ENCODE results near the gene LRPAP1.
"Not testable (repeated sequence)": the region's sequence is repeated elsewhere in the genome, so short reads cannot be mapped to it uniquely, and the experiment has no call there.

The LRPAP1 gene

DNA sequence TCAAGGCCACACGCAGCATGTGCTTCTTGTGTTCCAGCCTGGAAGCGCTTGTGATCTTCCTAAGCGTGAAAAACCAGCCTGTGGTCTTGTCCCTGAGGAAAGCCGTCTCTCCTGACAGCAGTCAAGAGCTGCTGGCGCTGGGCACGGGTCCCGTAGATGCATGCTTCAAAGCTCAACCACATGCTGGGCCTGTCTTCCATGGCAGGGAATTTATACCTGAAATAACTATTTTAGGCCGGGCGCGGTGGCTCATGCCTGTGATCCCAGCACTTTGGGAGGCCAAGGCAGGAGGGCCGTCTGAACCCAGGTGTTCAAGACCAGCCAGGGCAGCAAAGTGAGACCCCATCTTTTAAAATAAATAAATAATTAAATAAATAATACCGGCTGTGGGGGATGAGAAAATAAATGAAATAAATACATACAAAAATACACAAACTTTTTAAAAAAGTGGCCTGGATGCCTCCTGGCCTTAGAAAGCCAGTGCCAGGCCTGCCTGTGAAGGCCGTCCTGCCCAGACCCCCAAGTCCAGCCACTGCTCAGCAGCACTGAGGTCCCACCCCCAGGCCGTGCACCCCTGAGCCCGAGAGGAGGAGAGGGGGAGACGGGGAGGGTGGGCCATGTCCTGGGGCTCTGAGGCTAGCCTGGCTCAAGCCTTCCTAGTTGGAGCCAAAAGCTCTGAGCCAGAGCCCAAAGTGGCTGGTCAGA is 10.4 kb downstream of the LRPAP1 start:
- DNase-seq (ENCODE audit: extremely low spot score, insufficient read length, low read depth), result no peak
- no peak for FAIRE-seq

DNA sequence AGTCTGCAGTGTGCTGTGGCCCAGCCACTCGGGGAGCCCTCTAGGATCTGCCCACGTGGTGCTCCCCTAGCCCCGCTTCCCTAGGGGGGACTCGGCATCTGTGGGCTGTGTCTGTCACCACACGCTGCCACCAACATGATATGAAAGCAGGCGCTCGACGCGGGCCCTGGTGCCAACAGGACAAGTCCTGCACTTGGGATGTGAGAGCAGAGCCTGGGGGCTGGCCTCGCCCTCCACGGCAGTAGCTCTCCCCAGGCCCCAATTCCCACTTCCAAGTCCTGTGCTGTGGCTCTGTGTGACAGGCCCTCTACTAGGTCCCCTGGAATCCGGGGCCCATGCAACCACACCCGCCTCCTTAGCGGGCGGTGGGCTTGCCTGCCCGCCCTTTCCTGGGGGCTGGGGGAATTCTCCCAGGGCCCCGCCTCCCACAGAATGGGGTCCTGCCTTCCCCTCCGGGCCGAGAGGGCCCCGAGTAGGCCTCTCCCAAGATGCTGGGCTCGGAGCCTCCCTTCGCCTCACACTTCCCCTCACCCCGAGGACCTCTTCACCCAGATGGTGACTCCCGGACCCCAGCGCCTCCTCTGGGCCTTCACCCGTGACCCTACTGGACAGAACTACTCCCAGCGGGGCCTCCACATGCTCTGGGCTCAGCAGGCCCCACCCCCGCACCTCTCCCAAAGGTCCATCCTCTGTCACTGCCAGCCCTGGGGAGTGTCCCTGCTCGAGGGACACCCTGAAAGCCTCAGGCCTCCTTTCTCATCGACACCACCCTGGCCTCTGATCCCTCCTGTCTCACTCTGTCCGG is 11.2 kb downstream of the LRPAP1 start:
- DNase-seq (ENCODE audit: extremely low spot score, insufficient read length, low read depth), result no peak
- FAIRE-seq, result no peak

DNA sequence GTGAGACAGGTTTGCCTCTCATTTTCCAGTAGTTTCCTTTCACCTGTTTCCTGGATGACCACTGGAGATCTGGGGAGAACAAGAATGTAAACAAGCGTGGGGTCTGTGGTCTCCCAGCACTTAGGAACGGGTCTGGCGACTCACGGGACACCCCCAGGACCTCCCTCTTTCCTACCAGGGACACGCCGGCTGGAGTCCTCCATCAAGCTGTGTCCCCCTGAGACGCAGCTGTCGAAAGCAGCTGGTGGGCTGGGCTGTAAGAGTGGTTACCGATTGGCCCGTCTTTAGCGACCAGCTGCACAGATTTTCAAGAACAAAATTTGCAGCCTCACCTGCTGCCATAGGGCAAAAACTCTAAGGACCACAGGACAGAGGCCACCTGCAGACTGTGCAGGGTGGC is 11.9 kb downstream of the LRPAP1 start:
- no peak for DNase-seq (ENCODE audit: extremely low spot score, insufficient read length, low read depth)
- no peak for FAIRE-seq

DNA sequence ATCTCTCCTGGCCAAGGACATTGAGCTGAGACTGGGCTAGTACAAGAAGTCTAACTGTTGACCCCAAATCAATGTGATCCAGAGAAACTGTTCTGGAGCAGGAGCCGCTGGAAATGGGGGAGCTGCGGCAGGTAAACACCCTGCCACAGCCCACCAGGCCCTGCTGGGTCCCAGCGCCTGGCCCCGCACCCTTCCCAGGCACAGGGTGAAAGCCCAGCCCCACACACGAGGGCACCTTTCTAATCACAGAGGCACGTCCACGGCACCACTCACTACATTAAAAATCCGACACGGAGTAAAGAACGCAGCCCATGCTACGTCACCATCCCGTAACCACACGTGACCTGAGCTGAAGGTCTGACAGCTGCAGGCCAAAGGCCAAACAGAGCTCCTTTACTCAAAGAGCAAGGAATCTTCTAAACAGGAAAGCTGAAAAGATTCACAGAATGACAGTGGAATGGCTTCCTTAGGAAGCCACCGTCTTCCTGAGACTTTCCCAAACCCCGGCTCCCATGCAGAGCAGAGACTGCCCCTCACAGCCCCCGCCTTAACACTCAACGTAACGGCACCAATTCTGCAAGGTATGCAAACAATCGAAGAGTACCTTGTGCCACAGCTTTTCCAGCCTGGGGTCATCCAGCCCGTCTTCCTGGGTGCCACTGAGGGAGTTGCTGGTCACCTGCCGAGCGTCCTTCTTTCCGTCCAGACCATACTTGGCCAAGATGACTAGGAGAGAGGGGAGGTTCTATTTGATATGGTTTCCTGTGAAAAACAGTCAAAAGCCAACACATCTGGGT is 12.6 kb downstream of the LRPAP1 start:
- FAIRE-seq (no peak), DNase-seq (ENCODE audit: extremely low spot score, insufficient read length, low read depth) (no peak)

DNA sequence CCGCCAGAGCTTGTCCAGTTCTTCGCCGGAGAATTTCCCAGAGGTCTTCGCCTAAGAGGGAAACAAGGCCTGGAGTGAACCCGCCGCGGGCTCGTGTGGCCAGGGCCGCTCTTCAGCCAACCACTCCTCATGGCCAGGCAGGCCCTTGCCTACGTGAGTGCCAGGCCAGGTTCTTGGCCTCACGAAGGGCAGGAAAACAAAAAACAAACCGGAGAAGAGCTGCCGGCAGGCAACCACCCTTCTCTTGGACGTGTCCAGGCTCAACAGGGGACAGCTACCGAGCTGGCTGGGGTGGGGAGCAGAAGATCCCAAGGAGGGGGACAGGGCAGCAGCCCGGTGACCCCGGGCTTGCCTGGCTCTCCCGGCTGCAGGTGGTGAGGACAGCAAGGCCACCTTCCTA is 13.3 kb downstream of the LRPAP1 start:
- DNase-seq (ENCODE audit: extremely low spot score, insufficient read length, low read depth), result no peak
- FAIRE-seq, result no peak

DNA sequence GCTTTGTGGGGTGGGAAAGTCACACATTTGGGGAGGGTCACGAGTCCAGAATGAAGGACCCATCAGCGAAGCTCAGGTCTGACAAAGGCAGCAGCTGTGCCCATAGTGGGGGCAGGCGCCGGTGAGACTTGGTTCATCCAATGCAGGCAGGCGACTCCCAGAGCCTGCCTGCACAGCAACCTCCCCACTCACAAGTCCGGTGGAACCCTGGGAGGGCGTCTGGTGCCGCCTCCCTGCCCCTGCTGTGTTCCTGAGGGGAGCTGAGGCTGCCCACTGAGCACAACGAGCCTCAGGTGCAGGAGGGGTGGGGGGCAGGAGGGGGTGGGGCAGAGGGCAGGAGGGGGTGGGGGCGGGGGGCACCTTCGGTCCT is 13.7 kb downstream of the LRPAP1 start:
- DNase-seq (ENCODE audit: extremely low spot score, insufficient read length, low read depth), result no peak
- no peak for FAIRE-seq

DNA sequence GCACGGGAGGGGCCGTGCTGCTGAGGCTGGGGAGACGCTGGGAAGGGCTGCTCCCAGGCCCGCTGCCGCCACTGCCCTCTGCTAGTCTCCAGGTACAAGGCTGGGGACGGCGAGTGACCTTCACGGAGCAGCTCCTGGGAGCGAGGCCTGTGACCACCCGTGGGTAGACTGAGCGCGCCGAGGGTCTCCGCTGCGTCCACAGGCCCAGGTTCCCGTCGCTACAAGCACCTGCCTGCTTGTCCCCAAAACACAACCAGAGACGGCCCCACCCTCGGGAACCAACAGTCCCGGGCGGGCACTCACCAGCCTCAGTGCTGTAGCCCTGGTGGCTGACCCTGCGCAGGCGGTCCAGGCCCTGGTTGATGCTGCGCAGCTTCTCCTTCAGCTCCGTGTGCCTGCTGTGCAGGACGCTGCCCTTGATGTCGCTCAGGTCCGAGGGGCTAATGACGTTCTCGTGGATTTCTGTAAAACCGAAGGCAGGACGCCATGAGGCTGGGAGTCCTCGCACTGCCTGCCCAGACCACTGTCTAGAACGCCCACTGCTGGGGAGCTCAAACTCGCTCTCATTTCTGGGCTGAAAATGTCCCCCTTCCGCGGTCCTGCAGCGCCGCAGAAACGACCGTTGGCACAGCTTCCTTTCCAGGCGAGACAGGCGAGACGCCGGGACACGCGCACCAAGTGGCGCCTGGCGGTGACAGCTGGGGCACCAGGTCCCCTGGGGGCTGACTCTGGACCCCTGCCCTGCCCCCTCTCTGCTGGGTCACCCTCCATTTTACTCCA is 14.3 kb downstream of the LRPAP1 start:
- no peak for DNase-seq (ENCODE audit: extremely low spot score, insufficient read length, low read depth)
- no peak for FAIRE-seq

DNA sequence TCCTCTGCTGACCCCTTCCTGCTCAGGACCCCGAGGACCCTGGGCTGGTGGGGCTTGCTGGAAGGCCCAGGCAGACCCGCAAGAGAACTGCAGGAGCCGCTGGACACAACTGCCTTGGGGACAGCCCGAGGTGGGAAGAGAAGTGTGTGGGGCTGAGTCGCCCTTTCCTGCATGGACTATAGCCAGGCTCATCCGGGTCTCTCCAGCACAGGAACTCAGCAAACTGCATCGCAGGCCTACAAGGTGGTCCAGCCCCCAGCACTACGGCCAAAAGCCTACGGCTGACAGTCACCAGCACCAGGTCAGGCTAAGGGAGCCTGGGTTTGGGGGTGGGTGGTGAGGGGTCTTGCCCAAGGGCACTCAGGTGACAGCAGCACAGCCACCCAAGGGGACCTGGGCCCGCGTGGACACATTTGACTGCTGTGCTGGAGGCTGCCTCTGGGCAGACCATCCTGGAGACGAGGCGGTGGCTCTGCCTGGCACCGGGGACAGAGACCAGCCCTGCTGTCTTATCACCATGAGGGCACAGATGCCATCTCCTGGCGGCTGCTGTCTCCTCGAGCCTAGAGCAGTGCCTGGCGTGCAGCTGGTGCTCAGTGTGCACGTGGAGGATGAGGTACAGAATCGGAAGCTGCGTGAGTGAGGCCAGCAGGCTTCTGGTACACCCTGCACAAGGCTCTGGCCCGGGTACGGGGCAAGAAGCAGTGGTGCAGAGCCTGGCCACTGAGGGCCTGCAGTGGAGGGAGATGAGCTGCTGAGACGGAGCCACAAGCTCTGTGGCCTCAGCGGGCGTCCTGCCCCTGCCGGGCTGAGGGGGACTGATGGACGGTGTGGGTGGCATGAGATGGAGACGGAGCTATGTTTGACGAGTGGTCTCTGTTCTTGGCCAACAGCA is 15.1 kb downstream of the LRPAP1 start:
- FAIRE-seq, result no peak
- DNase-seq (ENCODE audit: extremely low spot score, insufficient read length, low read depth), result no peak

DNA sequence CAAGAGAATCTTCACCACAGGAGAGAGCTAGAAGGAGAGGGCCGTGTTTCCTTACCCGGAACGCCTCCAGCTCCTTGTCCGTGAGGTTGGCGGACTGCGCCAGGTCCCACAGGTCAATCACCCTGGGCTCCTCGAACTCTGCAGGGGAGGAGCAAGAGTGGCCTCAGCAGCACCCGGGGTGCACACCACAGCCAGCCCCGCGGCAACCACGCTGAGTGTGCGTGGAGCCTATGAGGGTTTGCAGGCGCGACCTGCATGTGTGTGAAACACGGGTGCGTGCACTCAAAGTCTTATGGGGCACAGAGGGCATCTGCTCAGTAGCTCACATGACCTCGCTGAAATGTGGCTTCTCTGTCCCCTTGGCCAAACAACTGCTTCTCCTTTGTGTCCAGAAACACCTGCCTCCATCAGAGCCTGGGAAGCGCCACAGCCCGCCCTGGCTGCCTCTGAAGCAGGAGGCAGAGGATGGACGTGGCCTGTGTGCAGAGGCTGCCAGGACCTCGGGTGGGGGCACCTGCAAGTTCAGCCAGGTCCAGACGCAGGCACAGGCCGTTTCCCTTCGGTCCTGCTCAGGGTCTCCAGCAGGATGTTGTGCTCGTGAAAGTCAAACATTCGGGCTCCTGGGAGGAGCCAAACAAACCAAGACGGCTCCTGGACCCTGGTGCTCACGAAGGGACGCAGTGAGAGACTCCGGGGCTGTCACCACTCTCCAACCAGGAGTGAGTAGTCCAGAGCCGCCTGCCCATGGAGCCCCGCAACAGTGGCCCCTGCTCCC is 16.0 kb downstream of the LRPAP1 start:
- DNase-seq (ENCODE audit: extremely low spot score, insufficient read length, low read depth) (no peak), FAIRE-seq (no peak)

DNA sequence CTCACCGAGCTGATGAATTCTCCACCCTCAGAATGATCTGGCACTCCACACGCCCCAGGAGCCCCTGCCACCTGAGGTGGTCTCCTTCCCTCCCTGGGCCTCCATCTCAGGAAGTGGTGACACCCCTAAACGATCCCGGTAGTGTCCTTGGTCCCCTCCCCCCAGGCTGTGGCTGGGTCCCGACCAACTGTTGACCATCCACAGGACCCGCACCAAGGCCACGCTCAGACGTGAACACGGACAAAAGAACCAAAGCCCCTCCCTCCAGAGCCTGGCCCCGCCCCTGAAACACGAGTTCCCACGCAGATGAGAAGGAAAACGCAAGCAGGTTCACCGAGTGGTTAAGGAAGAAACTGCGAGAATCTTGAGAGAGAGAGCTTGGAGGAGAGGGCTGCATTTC is 16.6 kb downstream of the LRPAP1 start:
- no peak for FAIRE-seq
- no peak for DNase-seq (ENCODE audit: extremely low spot score, insufficient read length, low read depth)

DNA sequence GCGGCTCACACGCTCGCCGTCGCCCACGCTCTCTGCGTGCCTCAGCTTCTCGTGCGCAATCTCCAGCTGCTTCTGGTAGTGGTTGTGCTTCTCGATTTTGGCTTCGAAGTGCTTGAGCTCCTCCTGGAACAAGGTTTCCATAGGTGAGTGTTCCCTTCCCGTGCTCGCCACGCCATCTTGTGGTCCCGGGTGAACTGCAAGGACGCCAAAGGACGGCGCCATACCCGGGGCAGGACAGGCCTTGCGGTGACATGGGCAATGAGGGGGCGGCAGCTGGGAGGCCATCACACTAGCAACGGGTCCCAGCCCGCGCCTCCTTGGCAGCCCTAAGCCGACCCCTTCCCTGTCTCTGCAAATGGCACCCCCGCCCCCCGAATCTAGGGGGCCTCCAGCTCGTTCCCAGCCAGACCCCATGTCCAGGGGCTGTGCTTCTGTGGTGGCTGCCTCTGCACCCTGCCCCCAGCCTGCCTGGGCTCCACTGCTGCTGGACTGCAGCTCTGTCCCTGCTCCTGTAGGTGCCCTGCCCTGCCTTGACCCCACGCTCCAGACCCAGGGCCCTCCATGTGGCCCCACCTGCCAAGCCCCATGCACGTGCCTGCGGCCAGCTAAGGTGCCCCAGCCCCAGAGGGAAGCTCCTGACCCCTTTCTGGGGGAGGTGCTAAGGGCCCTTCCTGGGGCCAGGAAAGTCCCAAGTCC is 17.3 kb downstream of the LRPAP1 start:
- FAIRE-seq (no peak), DNase-seq (ENCODE audit: extremely low spot score, insufficient read length, low read depth) (no peak)

DNA sequence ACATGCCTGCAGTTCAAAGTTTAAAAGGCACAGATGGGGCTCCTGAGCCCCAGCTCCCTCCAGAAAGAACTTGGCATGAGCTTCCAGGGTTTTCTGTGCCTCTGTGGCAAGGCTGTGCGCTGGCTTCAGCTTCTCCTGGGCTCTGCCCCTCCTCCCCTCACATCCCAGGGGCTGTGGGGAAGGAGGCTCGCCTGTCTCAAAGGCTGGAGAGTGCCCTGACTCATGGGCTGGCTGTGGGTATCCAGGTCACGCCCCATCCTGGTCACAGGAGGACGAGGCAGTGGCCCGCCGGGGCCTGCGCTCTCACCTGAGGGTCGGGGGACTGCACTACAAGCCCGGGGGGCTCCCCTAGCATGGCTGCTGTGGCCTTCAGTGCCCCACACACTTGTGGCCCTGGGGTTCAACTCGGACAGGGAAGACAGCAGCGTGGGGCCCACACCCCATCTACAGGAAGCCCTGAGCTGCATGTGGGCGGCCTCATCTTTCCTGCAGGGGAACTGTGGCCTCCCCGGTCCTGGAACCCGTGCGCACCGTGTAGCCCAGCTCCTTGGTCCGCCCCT is 17.9 kb downstream of the LRPAP1 start:
- FAIRE-seq (no peak), DNase-seq (ENCODE audit: extremely low spot score, insufficient read length, low read depth) (no peak)

DNA sequence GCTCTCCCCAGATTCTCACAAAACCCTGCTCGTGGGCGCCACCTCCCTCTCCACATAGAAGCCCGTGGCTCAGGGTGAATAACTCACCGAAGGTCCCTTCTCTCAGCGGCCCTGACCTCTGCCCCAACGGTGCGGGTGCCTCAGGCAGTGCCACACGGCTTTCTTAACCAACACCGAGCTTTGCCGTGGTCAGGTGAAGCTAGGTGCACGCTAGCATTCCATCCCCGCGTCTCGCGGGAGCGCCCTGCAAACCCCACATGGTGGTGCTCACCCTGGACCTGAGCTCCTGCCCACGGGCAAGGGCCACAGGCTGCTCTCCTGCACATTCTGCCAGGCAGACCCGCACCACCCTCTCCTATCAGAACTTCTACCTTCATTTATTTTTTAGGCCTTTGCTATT is 18.4 kb downstream of the LRPAP1 start:
- no peak for FAIRE-seq
- no peak for DNase-seq (ENCODE audit: extremely low spot score, insufficient read length, low read depth)

DNA sequence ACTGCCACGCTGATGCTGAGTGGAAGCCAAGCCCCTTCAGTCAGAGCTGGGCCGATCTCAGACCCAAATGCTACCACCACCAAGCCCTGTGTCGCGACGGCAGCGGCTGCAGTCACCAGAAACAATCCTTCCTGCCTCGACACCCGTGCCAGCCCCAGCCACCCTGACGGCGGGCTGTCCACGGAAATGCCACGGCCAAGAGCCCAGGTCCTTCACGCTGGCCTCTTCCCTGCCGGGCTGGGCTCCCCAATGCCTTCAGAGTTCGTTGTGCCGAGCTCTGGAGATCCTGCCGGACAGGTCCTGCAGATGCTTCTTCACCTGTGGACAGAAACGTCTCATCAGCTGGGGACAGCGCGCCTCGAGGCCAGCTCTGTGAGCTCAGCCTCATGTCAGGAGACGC is 19.5 kb downstream of the LRPAP1 start:
- FAIRE-seq, result no peak

DNA sequence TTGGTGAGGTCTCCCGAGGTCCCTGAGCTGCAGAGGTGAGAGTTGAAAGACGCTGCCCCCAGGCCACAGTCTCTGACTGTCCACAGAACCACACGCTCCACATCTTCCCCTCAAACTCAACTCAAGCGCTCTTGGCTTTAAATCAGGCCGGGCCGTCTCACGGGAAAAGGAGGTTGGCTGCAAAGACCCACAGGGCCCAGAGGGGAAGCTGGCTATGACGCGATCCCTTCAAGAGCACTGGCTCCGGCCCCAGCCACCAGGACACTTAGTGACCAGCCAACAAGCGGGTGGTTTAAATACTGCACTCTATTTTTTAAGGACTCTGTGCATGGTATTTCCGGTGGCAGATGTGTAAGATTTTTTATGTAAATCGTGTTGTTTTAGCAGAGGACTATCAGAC is 19.9 kb downstream of the LRPAP1 start:
- FAIRE-seq (no peak), DNase-seq (ENCODE audit: extremely low spot score, insufficient read length, low read depth) (no peak)

More for the DNA sequence above, 19.5 kb downstream of the LRPAP1 start:
- DNase-seq (ENCODE audit: extremely low spot score, insufficient read length, low read depth), result no peak

DNA sequence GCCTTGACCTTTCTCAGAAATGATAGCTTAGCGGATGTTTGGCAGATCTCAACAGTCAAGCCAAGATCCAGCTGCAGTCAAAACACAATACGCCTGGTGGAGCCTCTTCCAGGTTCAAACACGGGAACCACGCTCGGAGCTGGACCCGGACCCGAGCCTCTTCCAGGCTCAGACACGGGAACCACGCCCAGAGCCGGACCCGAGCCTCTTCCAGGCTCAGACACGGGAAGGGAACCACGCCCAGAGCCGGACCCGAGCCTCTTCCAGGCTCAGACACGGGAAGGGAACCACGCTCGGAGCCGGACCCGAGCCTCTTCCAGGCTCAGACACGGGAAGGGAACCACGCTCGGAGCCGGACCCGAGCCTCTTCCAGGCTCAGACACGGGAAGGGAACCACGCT is 20.6 kb downstream of the LRPAP1 start:
- not testable (repeated sequence) for FAIRE-seq; DNase-seq (ENCODE audit: extremely low spot score, insufficient read length, low read depth)

DNA sequence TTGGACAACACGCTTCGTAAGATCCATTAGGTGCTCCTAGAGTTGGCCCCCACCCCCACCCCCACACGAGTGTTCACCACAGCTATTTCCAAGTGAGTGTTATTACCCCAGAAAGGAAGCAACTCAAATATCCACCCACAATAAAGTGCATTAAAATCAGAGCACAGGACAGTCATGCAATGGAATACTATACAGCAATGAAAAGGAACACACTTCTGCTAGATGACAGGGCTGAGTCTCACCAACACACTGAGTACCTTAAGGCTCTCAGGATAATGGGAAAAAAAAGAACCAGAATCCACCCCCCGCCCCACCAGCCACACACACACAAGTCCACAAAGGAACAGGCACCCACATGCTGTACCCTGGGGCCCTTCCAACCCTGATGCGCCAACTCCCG is 21.0 kb downstream of the LRPAP1 start:
- FAIRE-seq (no peak), DNase-seq (ENCODE audit: extremely low spot score, insufficient read length, low read depth) (no peak)

DNA sequence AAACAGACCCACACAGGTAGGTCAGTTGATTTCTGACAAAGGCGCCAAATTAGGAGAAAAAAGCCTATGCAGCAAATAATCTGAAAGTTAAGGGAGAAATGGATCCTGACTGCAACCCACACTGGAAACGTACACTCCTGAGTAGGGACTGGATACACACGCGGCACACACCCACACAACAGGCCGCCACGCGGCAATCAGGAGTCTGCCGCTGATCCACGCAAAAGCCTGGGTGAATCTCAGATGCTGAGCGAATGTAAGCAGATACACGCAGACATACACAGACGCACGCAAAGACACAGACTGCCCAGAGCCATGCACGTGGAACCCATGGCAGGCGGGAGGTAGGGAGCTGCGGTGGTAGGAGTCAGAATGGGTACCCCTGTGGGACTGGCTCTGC is 21.7 kb downstream of the LRPAP1 start:
- no peak for FAIRE-seq

More for the DNA sequence above, 21.7 kb downstream of the LRPAP1 start:
- no peak for DNase-seq (ENCODE audit: extremely low spot score, insufficient read length, low read depth)
